Stimulated activated CD4-positive, alpha-beta T cell treated with anti-CD3 and anti-CD28 coated beads, Interleukin-15, amount 100 ng/mL, for 48 hours (primary cell): ENCODE results near the gene HNRNPLL.
A peak's percentile ranks its signal among the peaks of the same experiment; 100 is the strongest.
"Not testable (repeated sequence)": the region's sequence is repeated elsewhere in the genome, so short reads cannot be mapped to it uniquely, and the experiment has no call there.

Source experiments
- DNase-seq, 2 donors: peaks; one replicate each; pipeline ENCODE4 v3.0.0-alpha.2; 2020; ENCODE audit warnings: low read depth in 2 of 2

HNRNPLL gene

DNA sequence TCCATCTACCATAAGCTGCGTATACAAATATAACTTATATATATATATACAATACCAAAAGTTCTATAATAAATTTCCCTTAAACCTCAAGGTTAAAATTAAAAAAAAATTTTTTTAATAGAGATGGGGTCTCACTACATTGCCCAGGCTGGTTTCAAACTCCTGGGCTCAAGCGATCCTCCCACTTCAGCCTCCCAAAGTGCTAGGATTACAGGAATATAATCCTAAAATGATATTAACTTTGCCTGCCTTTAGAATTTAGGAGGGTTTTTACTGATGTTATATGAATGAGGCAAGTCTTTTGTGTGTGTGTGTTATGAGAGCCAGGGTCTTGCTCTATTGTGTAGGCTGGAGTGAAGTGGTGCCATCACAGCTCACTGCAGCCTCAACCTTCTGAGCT lies 49.2 kb downstream of the HNRNPLL start:
- no peak for DNase-seq

DNA sequence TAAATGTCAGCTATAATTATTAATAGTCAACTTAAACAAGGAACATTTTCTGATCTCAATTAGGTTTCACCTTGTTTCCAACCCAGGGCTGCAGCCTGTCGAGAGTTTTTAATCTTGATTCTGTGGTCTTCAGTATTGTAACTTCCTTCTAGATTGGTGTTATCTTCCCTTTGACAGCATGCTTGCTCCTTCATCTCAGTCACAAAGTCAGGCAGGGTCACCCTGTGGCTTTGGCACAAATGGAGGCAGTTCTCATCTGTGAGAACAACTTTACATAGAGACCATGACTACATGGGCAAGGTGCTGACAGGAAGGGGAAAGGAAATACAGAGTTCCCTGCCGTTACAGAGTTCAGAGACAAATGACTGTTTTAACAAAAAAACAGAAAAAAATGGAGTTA lies 50.5 kb downstream of the HNRNPLL start:
- no peak for DNase-seq

DNA sequence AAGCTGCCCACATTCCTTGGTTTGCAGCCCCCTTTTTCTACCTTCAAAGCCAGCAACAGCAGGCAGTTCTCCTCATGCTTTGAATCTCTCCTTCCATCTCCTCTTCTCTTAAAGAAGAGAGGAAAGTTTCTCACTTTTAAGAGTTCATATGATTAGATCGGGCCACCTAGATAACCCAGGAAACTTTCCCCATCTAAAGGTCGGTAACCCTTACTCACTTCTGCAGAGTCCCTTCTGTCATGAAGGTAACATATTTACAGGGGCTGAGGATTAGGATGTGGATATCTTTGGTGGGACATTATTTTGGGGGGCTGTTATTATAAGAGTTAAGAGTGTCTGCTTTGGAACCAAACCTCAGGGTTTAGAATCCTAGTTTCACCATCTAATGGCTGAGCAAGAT lies 51.0 kb downstream of the HNRNPLL start:
- DNase-seq, result no peak

DNA sequence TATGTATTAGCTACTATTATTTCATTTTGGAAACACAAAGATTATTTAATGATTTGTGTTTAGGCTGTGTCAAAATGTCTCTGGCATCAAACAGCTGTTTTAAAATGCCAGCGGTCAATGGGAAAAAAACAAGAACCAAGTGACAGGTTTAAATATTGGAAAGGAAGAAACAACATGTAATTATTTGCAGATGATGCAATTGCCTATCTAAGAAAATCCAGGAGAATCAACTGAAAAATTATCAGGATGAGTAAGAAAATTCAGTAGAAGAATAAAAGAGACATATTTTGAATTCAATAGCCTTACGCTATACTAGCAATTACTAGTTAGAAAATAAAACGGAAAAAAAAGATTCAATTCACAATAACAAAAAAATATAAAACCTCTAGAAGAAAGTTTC lies 51.6 kb downstream of the HNRNPLL start:
- no peak for DNase-seq

DNA sequence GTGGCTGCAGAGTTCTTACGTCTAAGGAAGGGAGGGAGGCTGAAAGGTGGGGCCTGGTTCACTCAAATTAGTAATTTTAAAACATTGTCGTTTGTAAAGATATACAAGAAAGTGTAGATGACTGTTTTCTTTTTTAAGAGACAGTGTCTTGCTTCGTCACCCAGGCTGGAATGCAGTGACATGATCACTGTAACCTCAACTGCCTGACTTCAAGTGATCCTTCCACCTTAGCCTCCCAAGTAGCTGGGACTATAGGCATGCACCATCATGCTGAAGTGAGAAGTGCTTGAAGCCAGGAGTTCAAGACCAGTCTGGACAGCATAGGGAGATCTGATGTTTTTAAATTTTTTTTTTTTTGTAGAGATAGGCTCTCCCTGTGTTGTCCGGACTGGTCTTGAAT lies 52.9 kb downstream of the HNRNPLL start:
- no peak for DNase-seq

DNA sequence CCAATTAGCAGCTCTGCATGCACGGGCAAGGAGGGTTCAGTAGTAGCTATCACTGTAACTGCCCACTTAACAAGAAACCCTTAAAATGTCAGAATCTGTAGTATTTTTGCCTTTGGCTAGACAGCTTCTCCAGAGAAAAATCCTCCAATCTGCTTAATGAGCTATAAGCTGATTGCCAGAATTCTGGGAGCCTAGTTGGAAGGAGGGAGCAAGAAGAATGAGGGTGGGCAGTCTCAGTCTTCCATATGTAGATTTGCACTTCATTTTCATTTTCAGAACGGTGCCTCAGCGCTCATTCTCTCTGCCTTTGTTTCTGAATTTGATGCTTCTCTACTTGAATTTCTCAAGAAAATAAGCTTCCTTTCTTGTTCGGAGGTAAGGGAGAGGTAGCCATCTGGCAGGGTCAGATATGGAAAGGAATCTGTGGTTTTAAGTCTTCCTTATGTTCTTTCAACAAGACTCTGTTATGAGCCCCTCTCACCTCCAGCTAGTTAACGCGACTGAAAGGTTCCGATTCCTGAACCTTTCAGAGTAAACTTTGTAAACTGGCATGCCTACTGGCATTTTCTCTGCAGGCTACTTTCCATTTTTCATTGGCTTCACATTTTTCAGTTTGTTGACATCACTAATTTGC lies 53.5 kb downstream of the HNRNPLL start:
- DNase-seq, result no peak

DNA sequence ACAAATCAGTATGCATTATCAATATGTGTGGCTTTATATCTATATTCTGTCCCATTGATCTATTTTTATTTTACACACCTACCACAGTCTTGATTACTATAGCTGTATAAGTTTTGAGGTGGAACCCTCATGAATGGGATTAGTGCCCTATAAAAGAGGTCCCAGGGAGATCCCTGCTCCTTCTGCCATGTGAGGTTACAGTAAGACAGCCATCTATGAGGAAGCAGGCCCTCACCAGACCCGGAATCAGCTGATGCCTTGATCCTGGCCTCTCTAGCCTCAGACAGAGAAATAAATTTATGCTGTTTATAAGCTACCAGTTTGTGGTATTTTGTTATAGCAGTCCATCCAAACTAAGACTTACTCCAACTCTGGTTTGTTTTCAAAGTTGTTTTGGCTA lies 54.9 kb downstream of the HNRNPLL start:
- no peak for DNase-seq

DNA sequence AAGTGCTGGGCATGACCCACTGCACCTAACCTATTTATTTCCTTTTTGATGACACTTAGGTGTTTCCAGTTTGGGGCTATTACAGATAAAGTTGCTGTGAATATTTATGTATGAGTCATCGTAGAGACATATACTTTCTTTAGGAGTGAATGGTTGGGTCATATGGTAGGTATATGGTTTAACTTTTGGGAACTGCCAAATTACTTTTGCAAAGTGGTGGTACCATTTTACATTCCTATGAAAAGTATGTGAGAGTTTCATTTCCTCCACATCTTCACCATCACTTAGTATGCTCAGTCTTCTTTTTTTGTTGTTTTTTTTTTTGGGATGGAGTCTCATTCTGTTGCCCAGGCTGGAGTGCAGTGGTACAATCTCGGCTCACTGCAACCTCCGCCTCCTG lies 56.1 kb downstream of the HNRNPLL start:
- DNase-seq, result no peak

DNA sequence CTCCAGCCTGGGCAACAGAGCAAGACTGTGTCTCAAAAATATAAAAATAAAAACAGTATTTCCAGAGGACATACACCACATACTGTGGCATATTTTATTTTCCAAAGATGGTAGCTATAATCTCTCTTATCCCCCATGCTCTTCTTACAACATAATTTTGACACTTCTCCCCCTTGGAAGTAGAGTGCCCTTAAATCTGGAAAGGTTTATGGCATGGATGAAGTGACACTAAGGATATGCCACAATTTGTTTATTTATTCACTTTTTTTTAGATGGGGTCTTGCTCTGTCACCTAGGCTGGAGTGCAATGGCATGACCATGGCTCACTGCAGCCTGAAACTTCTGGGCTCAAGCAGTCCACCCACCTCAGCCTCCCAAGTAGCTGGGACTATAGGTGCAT lies 56.7 kb downstream of the HNRNPLL start:
- DNase-seq, result no peak

DNA sequence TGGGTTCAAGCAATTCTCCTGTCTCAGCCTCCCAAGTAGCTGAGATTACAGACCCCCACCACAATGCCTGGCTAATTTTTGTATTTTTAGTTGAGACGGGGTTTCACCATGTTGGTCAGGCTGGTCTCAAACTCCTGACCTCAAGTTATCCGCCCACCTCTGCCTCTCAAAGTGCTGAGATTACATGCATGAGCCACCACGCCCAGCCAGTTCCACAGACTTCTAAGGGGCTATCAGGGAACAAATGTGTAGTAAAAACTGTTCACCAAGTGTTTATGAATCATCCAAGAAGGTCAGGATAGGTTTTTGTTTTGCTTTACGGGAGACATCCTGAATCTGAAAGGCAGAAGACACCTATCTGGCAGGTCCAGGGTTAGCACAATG lies 60.5 kb downstream of the HNRNPLL start:
- DNase-seq, result not testable (repeated sequence)

DNA sequence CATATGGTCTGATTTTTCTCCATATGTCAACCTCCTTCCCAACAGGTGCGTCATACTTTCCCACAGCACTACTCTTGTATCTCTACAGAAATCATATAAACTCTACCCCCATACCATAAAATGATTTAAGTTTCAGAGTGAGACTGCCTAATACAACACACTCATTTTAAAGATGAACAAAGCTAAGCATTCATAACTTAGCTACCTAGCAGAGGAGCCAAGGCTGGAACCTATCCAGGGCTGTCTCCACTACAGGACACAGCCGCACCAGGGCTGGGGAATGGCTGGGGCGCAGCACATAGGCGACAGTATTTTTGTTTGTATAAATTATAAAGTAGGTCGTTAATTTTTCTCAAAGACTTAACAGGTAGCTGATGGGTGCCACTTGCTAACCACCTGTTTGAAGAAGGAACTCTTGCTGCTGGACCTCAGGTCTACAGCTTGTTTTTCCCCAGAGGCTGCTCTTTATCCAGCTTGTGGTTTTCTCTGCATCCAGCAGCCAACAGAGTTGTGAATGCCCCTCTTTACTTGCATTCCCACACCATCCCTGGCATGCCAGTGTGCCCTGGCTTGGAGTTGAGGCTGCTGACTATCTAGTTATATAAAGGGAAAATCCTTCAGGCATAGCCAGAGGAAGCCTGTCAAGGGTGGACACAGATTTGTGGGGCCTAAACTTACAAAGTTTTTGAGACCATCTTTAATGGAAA lies 62.0 kb downstream of the HNRNPLL start:
- DNase-seq, result no peak

DNA sequence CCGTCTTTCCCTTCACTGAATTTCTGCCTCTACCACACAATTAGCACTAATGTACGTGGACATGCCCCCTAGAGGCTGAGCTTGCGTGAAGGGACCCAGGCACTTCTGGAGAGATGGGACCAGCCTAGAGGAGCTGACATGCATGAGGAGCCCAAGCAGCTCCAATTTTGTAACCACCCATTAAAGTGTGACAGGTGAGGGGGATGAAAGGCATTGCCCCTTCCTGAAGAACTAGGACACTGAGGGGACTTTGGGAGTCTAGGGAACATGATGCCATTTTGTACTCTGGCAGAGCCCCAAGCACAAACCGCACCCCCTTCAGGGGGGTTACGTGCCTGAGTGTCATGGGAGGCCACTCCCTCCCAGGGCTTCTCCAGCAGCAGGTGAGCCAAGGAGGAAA lies 63.6 kb downstream of the HNRNPLL start:
- DNase-seq, result no peak

DNA sequence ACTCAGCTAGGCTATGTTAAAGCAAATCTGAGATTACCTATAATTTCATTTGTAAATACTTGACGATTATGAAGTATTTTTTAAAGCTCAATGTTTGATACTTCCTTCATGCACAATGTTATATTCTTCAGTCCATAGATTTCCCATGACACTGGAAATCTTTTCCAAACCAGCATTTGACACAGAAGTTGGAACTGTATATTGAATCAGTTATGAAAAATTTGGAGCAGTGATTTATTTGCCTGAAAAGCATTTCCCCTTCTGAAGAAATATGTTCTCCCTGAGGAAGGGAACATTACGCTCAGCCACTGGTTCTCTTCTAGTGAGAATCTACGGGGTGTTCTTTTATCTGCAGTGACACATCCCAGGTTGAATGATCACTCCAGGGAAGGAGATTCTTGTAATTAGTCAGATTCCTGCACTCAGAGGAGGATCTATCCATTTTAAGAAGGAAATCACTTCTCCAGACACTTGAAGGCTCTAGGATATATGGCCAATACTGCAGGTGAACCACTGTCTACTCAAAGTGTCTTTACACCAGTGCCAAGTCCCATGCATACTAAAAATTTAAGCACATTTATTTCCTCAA lies 64.7 kb downstream of the HNRNPLL start:
- no peak for DNase-seq

DNA sequence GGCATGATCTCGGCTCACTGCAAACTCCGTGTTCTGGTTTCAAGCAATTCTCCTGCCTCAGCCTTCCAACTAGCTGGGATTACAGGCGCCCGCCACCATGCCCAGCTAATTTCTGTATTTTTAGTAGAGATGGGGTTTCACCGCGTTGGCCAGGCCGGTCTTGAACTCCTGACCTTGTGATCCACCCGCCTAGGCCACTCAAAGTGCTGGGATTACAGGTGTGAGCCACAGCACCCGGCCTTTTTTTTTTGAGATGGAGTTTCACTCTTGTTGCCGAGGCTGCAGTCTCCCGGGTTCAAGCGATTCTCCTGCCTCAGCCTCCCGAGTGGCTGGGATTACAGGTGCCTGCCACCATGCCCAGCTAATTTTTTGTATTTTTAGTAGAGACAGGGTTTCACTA lies 65.4 kb downstream of the HNRNPLL start:
- not testable (repeated sequence) for DNase-seq

DNA sequence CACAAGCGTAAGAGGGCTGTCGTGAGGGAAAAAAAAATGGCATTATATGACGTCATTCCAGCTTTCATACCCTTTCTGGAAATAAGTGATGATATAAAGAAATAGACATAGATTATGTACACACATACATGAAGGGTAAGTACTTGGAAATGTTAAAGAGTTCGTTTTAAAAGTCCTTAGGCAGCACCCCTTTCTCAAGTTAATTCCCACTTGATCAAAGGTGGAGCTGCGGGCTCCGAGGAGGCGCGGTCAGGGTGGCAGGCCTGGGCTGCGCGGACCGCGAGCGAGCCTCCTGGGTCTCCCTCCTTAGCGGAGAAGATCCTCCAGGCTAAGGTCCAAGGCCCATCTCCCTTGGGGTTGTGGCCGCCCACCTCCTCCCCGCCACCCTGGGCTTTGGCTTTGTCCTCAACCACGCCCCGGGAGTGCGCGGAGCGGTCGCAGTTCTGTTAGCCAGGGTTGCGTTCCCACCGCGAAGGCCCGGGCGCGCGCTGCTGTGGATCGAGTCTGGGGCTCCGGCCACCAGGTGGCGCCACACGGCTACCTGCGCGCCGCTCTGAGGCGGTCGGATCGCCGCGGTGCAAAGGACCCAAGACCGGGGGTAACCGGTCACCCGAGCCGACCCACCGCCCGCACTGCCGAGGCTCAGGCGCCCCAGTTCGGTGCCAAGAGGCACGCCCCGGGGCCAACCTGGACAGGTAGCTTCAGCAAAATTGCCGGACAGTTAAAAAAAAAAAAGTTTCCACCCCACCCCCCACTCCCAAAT lies 66.8 kb downstream of the HNRNPLL start:
- peak; percentile 63 to 76 for DNase-seq

DNA sequence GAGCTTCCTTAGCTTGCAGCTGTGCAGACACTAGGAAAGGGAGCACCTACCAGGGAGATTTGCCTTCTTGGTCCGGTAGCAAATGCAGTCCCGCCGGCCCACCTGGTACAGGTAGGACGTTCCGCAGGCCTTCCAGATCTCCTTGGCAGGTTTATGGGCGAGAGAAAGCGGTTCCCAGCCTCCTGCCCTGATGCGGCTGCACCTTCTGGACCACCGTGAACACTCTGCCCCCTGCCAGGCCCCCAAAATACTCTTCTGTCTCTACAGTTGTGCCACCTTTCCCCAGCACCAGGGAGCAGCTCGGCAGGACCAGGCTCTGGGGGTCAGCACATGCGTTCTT lies 67.4 kb downstream of the HNRNPLL start:
- DNase-seq, result no peak

DNA sequence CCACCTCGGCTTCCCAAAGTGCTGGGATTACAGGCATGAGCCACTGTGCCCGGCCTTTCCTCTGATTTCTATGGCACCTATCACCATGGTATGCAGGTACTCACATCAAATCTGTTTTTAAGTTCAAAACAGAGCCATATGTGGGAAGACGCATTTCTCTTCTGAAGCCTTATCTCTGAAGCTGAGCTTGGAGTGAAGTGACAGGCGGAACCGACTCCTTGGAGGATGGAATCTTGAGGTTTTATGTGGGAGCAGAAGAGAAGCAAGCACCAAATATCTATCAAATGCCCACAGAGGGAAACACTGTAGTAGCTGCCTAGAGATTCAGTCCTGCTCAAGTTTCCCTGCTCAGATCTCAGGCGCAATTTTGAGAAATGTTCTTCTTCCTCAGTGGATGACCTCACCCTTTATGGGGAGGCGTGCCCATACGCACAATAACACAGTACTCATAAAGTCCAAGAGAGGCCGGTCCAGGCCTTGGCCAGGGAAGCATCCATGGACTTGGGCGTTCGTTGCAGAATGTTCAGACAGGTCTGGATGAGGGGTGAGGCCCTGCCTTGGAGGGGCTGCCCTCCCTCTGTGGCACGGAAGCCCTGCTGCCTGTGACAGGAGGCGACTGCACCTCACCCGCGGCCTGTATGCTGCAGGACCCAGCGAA lies 67.9 kb downstream of the HNRNPLL start:
- DNase-seq, result no peak

DNA sequence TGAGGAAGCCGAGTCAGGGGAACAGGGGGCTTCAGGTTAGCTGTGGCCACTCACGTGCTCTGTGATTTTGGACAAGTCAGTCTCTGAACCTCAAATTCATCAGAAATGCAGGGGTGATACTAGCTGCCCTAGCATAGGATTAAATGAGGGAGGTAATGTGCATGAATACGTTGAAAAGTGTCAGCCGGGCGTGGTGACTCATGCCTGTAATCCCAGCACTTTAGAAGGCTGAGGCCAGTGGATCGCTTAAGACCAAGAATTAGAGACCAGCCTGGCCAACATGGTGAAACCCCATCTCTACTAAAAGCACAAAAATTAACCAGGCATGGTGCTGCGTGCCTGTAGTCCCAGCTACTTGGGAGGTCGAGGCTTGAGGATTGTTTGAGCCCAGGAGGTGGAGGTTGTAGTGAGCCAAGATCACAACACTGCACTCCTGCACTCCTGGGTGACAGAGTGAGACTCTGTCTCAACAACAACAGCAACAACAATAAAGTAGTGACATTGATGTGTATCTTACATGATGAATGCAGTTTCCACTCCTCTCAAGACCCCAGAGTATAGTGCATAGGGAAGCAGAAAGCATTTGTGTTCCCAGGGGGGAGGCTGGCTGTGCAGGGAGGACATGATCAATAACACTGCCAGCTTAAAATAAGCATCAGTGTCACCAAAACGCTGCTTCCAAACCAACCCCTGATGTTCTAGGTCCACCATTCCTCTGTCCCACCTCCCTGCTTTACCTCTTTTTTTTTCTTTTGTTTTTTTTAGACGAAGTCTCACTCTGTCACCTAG lies 68.8 kb downstream of the HNRNPLL start:
- DNase-seq, result no peak

DNA sequence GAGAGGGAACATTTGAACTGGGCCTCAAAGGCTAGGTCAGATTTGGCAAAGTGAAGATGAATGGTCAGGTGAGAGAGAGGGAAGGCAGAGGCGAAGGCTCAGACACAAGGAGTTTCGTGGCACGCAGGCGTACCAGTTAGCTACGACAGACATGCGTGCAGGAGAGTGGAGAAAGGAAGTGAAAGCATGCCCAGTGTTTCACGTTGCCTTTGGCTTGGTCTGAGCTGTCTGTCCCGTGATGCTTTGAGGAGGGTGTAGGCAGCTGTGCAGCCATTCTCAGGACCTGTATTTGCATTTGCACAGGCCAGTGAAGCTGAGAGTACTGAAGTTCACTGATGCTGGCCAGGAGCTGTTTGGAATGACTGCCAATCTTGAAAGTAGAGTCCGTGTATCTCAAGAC lies 69.5 kb downstream of the HNRNPLL start:
- DNase-seq, result no peak

DNA sequence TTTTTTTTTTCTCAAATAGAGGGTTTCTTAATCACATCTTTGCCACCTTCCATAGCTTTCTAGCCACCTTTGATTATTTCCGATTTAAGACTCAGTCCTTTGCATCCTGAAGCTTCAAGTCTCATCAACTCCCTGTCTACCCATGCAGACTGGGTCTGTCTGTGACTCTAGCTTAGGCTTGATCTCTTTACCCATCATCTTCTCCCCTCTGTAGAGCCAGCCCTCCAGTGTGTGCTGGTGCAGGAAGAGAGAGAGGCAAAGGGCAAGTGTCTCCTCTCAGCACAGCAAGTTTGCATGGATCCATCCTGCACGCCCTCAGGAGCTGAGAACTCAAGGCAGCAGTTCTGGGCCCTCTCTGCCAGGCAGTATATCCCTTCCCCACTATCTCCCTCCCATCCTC lies 70.4 kb downstream of the HNRNPLL start:
- DNase-seq, result no peak

DNA sequence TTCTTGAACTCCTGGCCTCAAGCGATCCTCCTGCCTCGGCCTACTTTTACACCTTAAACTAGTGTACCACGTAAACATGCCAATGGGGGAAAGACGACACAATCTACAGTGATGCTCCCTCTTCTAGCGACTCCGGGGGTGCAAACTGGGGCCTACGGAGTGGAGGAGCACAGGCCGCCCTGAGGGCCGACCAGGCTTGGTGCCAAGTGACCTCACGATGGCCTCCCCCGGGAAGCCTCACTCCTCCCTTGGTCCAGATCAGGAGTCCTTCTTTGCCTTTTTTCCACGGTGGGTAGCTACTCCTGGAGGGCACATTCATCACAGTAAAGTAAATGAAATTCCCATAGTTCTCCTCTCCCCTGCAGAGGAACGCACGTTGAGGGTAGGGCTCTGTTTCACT lies 73.5 kb downstream of the HNRNPLL start:
- DNase-seq, result no peak

DNA sequence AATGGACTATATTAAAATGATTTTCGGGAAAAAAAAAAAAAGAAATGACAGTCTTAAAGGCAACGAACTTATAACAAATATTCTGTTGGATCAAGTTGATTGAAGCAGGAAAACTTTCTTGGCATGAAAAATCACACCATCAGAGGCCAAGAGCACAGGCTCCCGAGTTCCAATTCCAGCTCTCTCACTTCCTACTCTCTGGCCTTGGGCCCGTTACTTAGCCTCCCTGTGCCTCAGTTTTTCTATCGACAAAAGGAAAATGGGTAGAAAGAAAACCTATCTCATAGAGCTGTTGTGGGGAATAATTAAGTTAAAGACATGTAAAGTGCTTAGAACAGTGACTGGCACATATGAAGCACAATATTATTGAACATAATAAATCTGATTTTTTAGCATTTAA lies 74.2 kb downstream of the HNRNPLL start:
- DNase-seq, result no peak
